Jurkat, Clone E6-1 (cell line): ENCODE data around the gene SLCO3A1.
"Not testable (repeated sequence)": the region's sequence is repeated elsewhere in the genome, so short reads cannot be mapped to it uniquely, and the experiment has no call there.

Experiments
- DNase-seq: peaks from one replicate; pipeline ENCODE4 v3.0.0-alpha.2; 2011; ENCODE audit warnings: low read depth, low spot score
- H3K4me3 ChIP-seq: 2 replicates; pipeline ENCODE4 v1.5.1; 2011; ENCODE audit warnings: mild to moderate bottlenecking, low read length, control low read depth, moderate library complexity

Gene SLCO3A1

DNA sequence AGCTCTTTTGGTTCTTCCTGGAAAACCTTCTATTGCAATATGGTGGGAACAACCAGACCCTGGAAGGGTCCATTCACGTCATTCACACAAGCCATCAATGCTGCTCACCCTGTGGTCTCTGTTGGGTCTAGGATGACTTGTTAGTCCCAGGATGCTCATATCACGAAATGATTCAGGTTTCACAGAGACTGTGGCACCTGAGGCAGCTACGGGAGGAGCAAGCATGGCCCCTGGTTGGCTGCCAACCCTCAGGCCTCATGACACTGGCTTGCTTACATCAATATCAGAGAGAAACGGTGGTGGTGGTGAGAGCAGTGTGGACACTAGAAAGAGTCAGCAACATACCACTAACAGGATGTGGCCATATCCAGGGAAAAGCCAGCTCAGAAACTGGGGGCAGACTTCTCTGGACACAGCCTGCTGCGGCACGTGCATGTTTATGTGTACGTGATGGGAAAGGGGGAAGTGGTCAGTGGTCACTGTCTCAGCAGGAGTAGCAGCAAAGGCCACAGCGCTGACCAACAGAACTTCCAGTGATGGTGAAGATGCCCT lies 331.2 kb downstream of the SLCO3A1 start:
- no peak for DNase-seq
- no peak overlapping the region for H3K4me3 ChIP-seq

DNA sequence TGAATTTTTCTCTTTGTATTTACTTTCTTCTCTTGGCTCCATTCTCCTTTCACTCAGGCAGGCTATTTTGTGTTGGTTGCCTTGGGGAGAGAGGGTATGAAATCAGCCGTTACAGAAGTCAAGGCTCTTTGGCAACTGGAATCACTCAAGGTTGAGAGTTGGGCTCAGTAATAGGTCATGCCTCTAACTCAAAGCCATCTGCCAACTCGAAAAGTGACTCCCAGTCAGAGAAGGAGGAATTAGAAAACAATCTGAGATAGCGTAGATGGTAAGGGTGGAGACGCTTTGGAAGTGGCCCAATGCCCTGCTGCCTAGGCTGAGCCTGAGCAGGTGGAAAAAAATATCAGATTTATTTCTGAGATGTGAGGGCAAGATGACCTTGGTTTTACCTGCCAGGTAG lies 334.5 kb downstream of the SLCO3A1 start:
- no peak overlapping the region for H3K4me3 ChIP-seq
- no peak for DNase-seq

DNA sequence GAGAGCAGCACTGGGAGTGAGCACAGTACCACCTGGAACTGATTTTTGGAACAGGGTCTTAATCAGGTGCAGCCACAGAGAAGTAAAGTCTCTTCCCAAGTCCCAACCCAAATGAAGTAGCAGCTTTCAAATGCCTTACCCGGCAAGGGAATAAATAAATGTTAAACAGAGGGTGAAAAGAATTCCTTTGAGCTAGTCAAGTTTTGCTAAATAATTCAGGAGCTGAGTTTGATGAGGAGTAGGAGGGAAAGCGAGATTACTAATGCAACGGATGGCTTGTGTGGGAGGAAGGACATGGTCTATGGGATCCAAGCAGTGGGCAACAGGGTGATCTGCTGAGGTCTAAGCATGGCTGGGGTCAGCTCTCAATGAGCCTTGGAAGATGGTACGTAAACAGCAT lies 335.7 kb downstream of the SLCO3A1 start:
- no peak overlapping the region for H3K4me3 ChIP-seq
- DNase-seq = no peak

DNA sequence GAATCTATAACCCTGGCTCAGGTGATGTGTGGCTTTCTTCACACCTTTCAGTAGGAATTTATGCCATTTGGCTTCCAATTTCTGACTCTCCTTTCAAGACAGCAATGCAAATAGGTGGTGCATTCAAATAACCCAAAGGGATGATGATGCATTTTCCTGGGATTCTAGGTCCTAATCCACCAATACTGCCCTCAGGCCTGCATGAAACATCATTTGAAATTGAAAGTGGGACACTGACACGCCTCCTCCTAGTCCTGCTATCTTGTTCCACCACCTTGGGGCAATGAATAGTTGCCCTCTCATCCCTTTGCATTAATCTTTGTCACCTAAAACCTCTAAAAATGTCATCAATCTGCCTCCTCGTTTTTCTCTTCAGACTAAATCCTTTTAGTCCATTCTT lies 341.7 kb downstream of the SLCO3A1 start:
- no peak overlapping the region for H3K4me3 ChIP-seq
- no peak for DNase-seq

DNA sequence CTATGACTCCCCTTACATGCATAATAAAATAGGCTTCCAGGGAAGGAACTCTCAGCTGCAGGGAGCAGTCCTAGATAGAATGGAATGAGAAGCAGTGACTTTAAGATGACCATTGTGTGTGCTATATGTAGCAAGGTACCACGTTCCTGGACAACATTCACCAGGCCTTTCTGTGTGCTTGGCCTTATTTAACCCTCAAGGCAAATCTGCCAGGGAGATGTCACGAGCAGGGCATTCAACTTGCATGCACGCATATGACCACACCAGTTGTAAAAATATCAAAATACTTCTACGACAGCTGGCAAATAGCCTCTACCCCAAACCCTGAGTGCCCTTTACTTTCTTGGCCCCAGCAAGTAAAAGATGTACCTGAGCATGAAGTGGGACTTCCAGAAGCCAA lies 342.8 kb downstream of the SLCO3A1 start:
- DNase-seq = no peak
- no peak overlapping the region for H3K4me3 ChIP-seq

DNA sequence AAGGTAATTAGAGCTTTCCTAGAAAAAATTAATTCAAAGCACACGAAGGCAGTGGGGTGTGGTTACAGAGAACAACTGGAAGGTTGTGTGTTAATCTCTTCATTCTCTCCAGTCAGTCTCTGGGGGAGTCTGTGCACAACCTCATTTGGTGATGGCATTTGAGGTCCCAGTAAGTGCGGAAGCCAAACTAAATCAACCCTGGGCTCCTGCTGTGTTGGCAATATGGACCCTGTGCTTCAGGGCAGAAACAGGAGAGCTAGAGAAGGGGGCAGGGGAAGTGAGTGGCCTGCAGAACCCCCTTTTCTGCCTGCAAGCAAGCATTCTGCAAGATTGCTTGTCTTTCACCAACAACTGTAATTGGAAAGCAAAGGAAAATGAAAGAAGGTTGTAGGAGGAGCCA lies 344.2 kb downstream of the SLCO3A1 start:
- DNase-seq = no peak
- no peak overlapping the region for H3K4me3 ChIP-seq

DNA sequence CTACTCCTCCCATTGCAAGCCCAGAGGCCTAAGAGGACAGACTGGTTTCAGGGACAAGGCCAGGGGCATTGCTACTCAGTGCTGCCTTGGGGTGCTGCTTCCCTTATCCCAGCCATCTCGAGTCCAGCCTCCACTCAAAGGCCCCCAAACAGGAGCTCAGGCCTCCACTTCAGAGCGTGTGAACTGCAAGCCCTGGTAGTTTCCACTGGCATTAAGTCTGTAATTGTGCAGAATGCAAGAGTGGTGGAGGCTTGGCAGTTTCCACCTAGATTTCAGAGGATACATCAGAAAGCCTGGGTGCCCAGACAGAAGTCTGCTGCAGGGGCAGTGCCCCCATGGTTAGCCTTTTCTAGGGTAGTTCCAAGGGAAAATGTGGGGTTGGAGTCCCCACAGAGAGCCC lies 347.4 kb downstream of the SLCO3A1 start:
- DNase-seq = no peak
- no peak overlapping the region for H3K4me3 ChIP-seq

DNA sequence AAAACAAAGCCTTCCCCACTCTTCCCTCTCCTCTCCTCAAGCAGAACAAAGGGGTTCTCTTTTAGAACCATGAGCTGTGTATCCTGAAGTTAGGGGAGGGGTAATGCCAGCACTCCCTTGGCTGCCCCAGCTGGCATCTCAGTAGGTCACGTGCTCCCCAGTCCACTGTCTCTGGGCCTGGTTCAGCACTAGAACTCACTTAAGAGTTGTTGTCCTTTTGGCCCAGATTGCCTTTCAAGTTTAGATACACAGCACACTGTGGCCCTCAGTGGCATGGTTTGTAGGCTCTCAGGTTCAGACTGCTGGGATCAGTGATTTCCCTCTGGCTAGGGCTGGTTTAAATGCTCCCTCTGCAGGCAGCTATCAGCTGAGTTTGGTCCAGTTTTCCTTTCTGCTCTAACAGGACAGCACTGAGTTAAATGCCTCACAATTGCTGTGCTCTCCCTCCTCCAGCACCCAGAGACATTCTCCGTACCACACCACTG lies 351.8 kb downstream of the SLCO3A1 start:
- no peak for DNase-seq
- no peak overlapping the region for H3K4me3 ChIP-seq

DNA sequence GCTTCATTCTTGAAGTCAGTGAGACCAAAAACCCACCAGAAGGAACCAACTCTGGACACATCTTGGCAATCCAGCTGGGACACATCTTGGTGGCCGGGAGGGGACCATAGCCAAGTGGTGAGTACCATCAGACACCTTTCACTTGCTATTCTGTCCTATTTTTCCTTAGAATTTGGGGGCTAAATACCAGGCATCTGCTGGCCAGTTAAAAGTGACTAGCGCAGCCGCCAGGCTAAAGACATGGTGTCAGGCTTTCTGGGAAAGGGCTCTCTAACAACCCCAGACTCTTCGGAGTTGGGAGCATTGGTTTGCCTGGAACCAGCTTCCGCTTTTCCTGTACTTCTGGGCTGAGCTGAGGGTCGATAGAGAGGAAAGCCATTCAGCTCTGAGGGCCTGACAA lies 354.1 kb downstream of the SLCO3A1 start:
- H3K4me3 ChIP-seq, DNase-seq: not testable (repeated sequence)
